Mesendoderm (in vitro differentiated cells): ENCODE measurements around the gene SEZ6L.

Experiments
- DNase-seq: peaks from one replicate; pipeline ENCODE4 v3.0.0; 2013
- H2AK5ac ChIP-seq: 2 replicates; pipeline ENCODE4 v1.6.1; 2013; ENCODE audit warnings: low read length, inconsistent platforms
- H2BK120ac ChIP-seq: 2 replicates; pipeline ENCODE4 v1.6.1; 2013; ENCODE audit warnings: low read depth, mild to moderate bottlenecking, low read length, moderate library complexity, mixed read lengths
- H2BK15ac ChIP-seq: replicated peaks from 2 replicates; pipeline ENCODE4 v1.6.1; 2013; ENCODE audit warnings: low read depth, mild to moderate bottlenecking, moderate library complexity
- H2BK5ac ChIP-seq: 2 replicates; pipeline ENCODE4 v1.6.1; 2013; ENCODE audit warnings: low read length, inconsistent platforms
- H3K18ac ChIP-seq: 2 replicates; pipeline ENCODE4 v1.6.1; 2013; ENCODE audit warnings: mild to moderate bottlenecking, low read length, mixed read lengths
- H3K23ac ChIP-seq: one replicate; pipeline ENCODE4 v1.6.1; 2013; ENCODE audit warnings: low read length
- H3K27ac ChIP-seq: 2 replicates; pipeline ENCODE4 v1.5.1; 2013; ENCODE audit warnings: low read depth, mild to moderate bottlenecking, inconsistent platforms, low read length, moderate library complexity
- H3K27me3 ChIP-seq: 2 replicates; pipeline ENCODE4 v1.6.1; 2013; ENCODE audit warnings: low read length, control low read depth, mild to moderate bottlenecking, inconsistent platforms; ENCODE audit not compliant: insufficient read depth, poor library complexity
- H3K36me3 ChIP-seq: 2 replicates; pipeline ENCODE4 v1.6.1; 2013; ENCODE audit warnings: low read length, inconsistent platforms; ENCODE audit not compliant: control insufficient read depth, insufficient read depth
- H3K4ac ChIP-seq: one replicate; pipeline ENCODE4 v1.6.1; 2013; ENCODE audit warnings: low read depth, mild to moderate bottlenecking, low read length, moderate library complexity
- H3K4me1 ChIP-seq: 2 replicates; pipeline ENCODE4 v1.6.1; 2013; ENCODE audit warnings: low read depth, low read length, inconsistent platforms; ENCODE audit not compliant: control insufficient read depth
- H3K4me2 ChIP-seq: 2 replicates; pipeline ENCODE4 v1.6.1; 2013; ENCODE audit warnings: low read length
- H3K4me3 ChIP-seq: 2 replicates; pipeline ENCODE4 v1.5.1; 2013; ENCODE audit warnings: mild to moderate bottlenecking, low read length
- H3K56ac ChIP-seq: one replicate; pipeline ENCODE4 v1.6.1; 2013; ENCODE audit warnings: low read length
- H3K79me1 ChIP-seq: 2 replicates; pipeline ENCODE4 v1.6.1; 2013; ENCODE audit warnings: low read length, inconsistent platforms
- H3K79me2 ChIP-seq: 2 replicates; pipeline ENCODE4 v1.6.1; 2013; ENCODE audit warnings: mild to moderate bottlenecking, low read length; ENCODE audit not compliant: control insufficient read depth, insufficient read depth
- H3K9ac ChIP-seq: 2 replicates; pipeline ENCODE4 v1.6.1; 2013; ENCODE audit warnings: low read length, inconsistent platforms
- H4K5ac ChIP-seq: one replicate; pipeline ENCODE4 v1.6.1; 2013; ENCODE audit warnings: low read length
- H4K8ac ChIP-seq: one replicate; pipeline ENCODE4 v1.6.1; 2013; ENCODE audit warnings: low read depth, mild to moderate bottlenecking, control low read depth, low read length, moderate library complexity
- WGBS: extraction: QIAGEN DNeasy Blood & Tissue Kit; methylation state at CpG from one replicate; pipeline ENCODE4 v1.1.7; 2013; ENCODE audit warnings: low lambda C conversion rate, missing lambda C conversion rate; ENCODE audit not compliant: insufficient coverage; ENCODE audit errors: extremely low coverage; 5-methylcytosine and 5-hydroxymethylcytosine counted together

The SEZ6L gene

GRCh38 chr22:26359156-26359555 is 189.9 kb downstream of the SEZ6L start:
- Histone ChIP-seq H2BK120ac (no peak overlapping the region), H3K18ac (no peak overlapping the region), H3K4me2 (no peak overlapping the region), H3K79me1 (no peaks in the 10 kb centered on the region), H2BK15ac (no peak overlapping the region), H4K8ac (no peak overlapping the region), H2BK5ac (no peak overlapping the region), H3K4me1 (peaks cover 2% of the 10 kb centered on the region), H3K56ac (no peak overlapping the region), H3K79me2 (no peaks in the 10 kb centered on the region), H3K27ac (no peak overlapping the region), H3K23ac (no peak overlapping the region), H3K36me3 (no peaks in the 10 kb centered on the region), H3K9ac (no peak overlapping the region), H2AK5ac (no peak overlapping the region), H3K4ac (no peak overlapping the region), H3K4me3 (no peak overlapping the region), H3K27me3 (no peaks in the 10 kb centered on the region), H4K5ac (no peak overlapping the region)
- WGBS, result no CpG with 5 or more reads among the region's 4 CpGs
- DNase-seq, result no peak

GRCh38 chr22:26360169-26360885 is 191.1 kb downstream of the SEZ6L start:
- peak; percentile 92 for DNase-seq
- Histone ChIP-seq H3K4me2 (no peak overlapping the region), H3K27me3 (no peaks in the 10 kb centered on the region), H3K4me3 (no peak overlapping the region), H3K56ac (peak overlapping the region; percentile 72), H3K18ac (no peak overlapping the region), H3K23ac (no peak overlapping the region), H3K79me1 (no peaks in the 10 kb centered on the region), H3K9ac (peak overlapping the region; percentile 27), H3K27ac (no peak overlapping the region), H3K79me2 (no peaks in the 10 kb centered on the region), H3K36me3 (no peaks in the 10 kb centered on the region), H2BK120ac (no peak overlapping the region), H3K4me1 (peaks cover 2% of the 10 kb centered on the region), H2AK5ac (no peak overlapping the region), H4K5ac (no peak overlapping the region), H3K4ac (no peak overlapping the region), H2BK15ac (no peak overlapping the region), H2BK5ac (no peak overlapping the region), H4K8ac (no peak overlapping the region)
- no CpG with 5 or more reads among the region's 17 CpGs for WGBS

- Histone ChIP-seq H2AK5ac (no peak overlapping the region), H4K8ac (no peak overlapping the region), H3K4ac (no peak overlapping the region), H3K56ac (no peak overlapping the region), H3K18ac (no peak overlapping the region), H3K27me3 (no peaks in the 10 kb centered on the region), H3K23ac (no peak overlapping the region), H4K5ac (no peak overlapping the region), H3K9ac (no peak overlapping the region), H2BK120ac (no peak overlapping the region), H3K4me1 (peaks cover 2% of the 10 kb centered on the region), H3K79me1 (no peaks in the 10 kb centered on the region), H3K4me3 (no peak overlapping the region), H3K36me3 (no peaks in the 10 kb centered on the region), H3K79me2 (no peaks in the 10 kb centered on the region), H3K4me2 (no peak overlapping the region), H2BK5ac (no peak overlapping the region), H3K27ac (no peak overlapping the region), H2BK15ac (no peak overlapping the region)
- DNase-seq, result no peak
- WGBS, result no CpG with 5 or more reads among the region's 3 CpGs
These were observed 193.2 kb downstream of the SEZ6L start for GRCh38 chr22:26362471-26362870.

- no peak overlapping the region for H3K27ac ChIP-seq
- H3K79me2 ChIP-seq, result no peaks in the 10 kb centered on the region
- H4K8ac ChIP-seq, result no peak overlapping the region
- H2BK15ac ChIP-seq, result no peak overlapping the region
- no peak overlapping the region for H3K4me2 ChIP-seq
- no peak overlapping the region for H2AK5ac ChIP-seq
- H4K5ac ChIP-seq, result no peak overlapping the region
- no peak overlapping the region for H3K9ac ChIP-seq
- no peaks in the 10 kb centered on the region for H3K79me1 ChIP-seq
- H3K4me1 ChIP-seq, result peaks cover 2% of the 10 kb centered on the region
- H2BK5ac ChIP-seq, result no peak overlapping the region
- no peak overlapping the region for H3K23ac ChIP-seq
- H3K27me3 ChIP-seq, result no peaks in the 10 kb centered on the region
- H3K4ac ChIP-seq, result no peak overlapping the region
- no peak overlapping the region for H3K56ac ChIP-seq
- no CpG with 5 or more reads among the region's 12 CpGs for WGBS
- H2BK120ac ChIP-seq, result no peak overlapping the region
- no peak overlapping the region for H3K4me3 ChIP-seq
- no peak overlapping the region for H3K18ac ChIP-seq
- H3K36me3 ChIP-seq, result no peaks in the 10 kb centered on the region
- peak; percentile 96 for DNase-seq
These were observed 195.1 kb downstream of the SEZ6L start for GRCh38 chr22:26364066-26365015.

- Histone ChIP-seq H3K27me3 (no peaks in the 10 kb centered on the region), H3K79me1 (no peaks in the 10 kb centered on the region), H3K4me1 (no peaks in the 10 kb centered on the region), H3K4me3 (no peak overlapping the region), H2BK120ac (no peak overlapping the region), H3K18ac (no peak overlapping the region), H3K27ac (no peak overlapping the region), H4K5ac (no peak overlapping the region), H3K4ac (no peak overlapping the region), H4K8ac (no peak overlapping the region), H3K79me2 (no peaks in the 10 kb centered on the region), H3K36me3 (no peaks in the 10 kb centered on the region), H2BK15ac (no peak overlapping the region), H3K9ac (no peak overlapping the region), H2BK5ac (no peak overlapping the region), H3K4me2 (no peak overlapping the region), H2AK5ac (no peak overlapping the region), H3K23ac (no peak overlapping the region), H3K56ac (no peak overlapping the region)
- peak; percentile 70 for DNase-seq
- no CpG with 5 or more reads among the region's 19 CpGs for WGBS
These were observed 198.4 kb downstream of the SEZ6L start for GRCh38 chr22:26367402-26368245.
